Cardiac fibroblast (primary cell): Measurements from ENCODE around the gene CLIP4.

Experiments
- DNase-seq, 2 donors: peaks; one replicate each; pipeline versions ENCODE4 v3.0.0 to v3.0.0-alpha.2; 2010; ENCODE audit warnings: low read depth in 2 of 2
- H3K4me3 ChIP-seq, 2 donors: replicated peaks in 1 of 2; 1 replicate in 1 of 2; 2 replicates in 1 of 2; pipeline ENCODE4 v1.5.1; 2011; ENCODE audit warnings: low read depth in 2 of 2, low read length in 2 of 2, mild to moderate bottlenecking in 2 of 2, moderate library complexity in 1 of 2
- TF ChIP-seq, protein P1 (sequence below): IDR thresholded peaks from one replicate; pipeline ENCODE4 v1.5.1; 2011; ENCODE audit warnings: low read depth, mild to moderate bottlenecking, low read length, inconsistent platforms

Gene CLIP4

DNA sequence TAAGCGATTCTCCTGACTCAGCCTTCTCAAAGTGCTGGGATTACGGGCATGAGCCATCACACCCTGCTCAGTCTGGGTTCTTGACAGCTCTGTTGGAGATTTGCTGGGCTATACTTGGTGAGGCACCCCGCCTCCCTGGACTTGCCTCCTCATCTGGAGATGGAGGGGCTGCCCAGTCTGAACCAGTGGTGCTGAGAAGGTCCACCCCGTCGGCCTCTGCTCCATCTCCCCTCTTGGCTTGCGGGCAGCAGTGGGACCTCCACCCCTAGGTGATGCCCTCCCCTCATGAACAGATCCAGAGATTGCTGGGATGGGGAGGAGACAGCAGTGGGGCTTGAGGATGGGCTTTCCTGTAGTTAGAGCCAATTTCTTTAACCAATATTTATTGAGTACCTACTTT lies 120.9 kb downstream of the CLIP4 start:
- TF ChIP-seq, protein P1, sequence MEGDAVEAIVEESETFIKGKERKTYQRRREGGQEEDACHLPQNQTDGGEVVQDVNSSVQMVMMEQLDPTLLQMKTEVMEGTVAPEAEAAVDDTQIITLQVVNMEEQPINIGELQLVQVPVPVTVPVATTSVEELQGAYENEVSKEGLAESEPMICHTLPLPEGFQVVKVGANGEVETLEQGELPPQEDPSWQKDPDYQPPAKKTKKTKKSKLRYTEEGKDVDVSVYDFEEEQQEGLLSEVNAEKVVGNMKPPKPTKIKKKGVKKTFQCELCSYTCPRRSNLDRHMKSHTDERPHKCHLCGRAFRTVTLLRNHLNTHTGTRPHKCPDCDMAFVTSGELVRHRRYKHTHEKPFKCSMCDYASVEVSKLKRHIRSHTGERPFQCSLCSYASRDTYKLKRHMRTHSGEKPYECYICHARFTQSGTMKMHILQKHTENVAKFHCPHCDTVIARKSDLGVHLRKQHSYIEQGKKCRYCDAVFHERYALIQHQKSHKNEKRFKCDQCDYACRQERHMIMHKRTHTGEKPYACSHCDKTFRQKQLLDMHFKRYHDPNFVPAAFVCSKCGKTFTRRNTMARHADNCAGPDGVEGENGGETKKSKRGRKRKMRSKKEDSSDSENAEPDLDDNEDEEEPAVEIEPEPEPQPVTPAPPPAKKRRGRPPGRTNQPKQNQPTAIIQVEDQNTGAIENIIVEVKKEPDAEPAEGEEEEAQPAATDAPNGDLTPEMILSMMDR = no peak
- no peak overlapping the region for H3K4me3 ChIP-seq
- DNase-seq = no peak

DNA sequence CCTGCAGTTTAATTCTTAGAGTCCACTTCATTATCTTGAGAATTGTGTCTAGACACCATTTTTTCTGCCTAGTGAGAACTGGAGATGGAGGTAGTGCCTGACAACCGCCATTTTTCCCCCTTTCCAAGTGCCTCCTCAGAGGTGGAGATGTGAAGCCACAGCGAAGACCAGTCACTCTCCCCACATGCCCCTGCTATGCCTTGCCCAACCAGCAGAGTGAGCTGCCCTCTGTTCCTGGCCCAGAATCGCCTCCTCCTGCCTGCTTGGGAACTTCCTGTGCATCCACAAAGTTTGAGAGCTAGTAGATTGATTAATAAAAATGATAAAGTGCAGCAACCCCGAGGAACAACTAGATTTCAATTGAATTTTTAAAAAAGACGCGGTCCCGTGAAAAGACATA lies 123.3 kb downstream of the CLIP4 start:
- peak; percentile 33 to 55 for DNase-seq
- TF ChIP-seq, protein P1 = peak; percentile 97
- no peak overlapping the region for H3K4me3 ChIP-seq
